ELF-1 (cell line): ENCODE results near the gene TEPSIN.

ENCODE experiments used
- DNase-seq: peaks from one replicate; pipeline ENCODE4 v3.0.0-alpha.2; 2016; ENCODE audit warnings: low read depth, low spot score

TEPSIN gene

DNA sequence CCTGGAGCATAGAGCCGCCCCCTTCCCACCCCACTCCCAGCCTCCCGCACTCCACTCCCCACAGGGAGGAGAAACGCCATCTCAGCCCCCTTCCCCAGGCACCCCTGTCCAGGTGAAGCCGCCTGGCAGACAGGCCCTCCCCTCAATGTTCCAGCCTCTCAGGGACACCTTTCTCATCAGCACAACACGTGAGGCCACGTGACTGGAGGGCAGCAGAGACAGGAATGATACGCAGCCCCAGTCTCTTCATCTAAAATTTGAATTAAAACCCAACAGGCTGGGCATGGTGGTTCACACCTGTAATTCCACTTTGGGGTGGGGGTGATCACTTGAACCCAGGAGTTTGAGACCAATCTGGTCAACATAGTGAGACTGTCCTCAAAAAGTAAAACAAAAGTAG is 52.7 kb downstream of the TEPSIN start:
- no peak for DNase-seq

DNA sequence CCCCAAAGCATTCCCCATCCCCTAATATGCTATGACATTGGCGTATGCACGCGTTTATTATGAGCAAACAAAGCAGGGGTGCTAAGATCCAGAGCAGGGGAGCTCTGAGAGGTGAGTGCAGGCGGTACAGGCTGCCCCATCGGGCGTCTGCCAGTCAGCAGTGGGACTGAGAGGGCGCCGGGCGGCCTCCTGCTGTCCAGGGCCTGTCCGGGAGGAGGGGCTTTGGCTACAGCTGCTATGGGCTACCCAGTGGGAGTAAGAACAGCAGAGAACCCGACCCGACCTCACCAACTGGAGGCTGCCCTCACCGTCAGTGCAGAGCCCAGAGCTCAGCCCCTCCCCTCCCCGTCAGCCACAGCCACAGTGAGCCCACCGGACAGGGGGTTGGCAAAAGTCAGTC is 54.3 kb downstream of the TEPSIN start:
- DNase-seq = peak; percentile 63

DNA sequence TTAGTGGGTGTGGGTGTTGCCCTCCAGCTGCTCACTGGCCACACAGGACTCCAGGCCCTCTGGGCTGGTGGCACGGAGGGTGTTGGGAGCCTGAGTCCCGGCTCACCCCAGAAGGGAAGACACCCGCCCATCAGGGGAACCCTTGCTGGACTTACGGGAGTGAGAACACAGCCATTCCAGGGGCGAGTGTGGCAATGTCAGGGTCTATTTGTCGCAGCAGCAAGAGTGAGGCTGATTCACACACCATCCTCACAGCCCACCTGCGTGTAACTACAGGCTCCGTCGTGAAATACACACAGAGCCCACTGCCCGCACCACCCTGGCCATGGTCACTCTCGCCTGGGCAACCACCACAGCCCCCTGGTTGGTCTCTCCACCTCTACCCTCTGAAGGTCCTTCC is 55.0 kb downstream of the TEPSIN start:
- DNase-seq = no peak

DNA sequence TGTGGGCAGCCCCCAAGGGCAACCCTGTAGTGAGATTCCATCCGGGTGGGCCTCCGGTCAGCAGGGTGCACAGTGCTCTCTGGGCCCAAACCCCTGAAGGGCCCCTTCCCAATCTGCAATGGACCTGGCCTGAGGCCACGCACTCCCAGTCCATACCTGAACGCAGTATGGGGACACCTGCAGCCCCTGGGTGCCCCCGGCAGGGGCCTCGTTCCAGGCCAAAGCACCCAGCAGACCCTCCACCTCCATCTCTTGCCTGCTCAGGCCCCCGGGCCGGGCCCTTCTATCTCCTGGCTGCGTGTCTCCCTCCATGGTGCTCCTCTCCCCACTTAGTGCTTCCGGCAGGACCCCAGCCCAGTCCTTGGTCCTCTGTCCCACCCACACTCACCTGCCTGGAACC is 55.5 kb downstream of the TEPSIN start:
- DNase-seq = no peak

DNA sequence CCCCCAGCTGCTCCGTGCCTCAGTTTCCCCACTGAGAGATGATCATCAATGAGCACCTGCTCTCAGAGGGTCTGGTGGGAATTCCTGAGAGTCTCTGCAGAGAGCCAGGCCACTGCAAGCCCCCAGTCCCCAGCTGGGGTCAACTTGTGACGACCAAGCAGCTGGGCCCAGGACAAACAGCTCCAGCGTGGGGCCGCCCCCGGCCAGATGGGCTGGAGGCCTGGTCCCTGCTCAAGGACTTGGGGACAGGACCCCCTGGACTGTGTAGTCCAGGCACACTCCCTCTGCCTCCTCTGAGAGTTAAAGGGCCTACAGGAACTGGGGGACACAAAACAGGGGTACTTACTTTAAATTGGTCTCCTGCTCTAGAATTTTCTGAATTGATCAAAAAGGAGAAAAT is 56.3 kb downstream of the TEPSIN start:
- DNase-seq = no peak

DNA sequence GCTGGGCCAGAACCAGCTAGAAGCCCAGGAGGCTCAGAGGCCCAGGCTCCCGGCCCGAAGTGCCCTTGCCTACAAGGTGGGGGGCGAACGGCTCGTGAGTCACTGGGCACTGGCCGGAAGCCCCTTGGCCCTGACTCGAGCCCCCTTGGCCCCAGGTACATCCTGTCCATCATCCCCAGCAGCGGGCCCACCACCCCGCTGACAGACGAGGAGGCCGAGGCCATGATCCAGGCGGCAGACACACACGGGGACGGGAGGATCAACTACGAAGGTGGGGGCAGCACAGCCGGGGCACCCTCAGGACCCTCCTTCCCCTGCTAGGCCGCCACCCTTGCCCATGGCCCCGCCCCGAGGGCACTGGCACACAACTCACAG is 57.1 kb downstream of the TEPSIN start:
- DNase-seq = no peak

DNA sequence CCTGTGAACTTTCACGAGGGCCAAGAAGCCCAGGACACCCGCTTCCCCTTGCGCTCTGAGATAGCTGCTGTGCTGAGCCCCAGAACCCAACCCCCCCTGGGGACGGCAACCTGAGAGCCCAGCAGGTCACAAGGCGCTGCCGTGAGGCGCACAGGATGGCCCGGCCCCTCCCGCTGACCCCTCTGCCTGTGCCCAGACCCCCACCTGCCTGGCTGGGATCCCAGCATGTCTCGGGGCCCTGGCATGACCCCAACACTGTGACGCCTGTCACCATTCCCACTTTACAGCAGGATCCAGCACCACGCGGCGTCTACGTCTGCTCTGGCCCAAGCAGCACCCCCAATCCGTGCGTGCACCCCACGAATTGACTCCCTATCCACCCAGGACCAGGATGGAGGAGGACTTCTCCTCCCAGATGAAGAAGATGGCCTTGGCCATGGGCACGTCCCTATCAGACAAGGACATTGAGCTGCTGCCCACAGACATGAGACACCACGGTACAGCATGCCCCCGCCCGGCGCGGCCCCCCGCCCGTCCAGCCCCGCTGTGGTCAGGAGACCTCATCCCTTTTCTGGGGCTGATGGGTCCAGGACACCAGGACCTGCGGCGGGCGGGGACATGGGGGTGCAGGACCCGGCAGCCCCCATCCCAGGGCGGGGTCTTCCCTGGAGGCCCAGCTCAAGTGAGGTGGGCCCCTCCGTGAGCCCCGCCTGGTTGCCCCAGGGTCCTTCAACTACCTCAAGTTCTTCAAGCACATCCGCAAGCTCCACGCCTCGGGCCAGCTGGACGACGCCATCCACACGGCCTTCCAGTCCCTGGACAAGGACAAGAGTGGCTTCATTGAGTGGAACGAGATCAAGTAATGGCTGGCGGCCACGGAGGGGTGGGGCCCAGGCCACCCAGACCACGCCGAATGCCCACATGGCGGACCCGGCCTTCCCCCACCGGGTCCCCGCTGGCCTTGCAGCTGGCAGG is 57.7 kb downstream of the TEPSIN start:
- DNase-seq = no peak

DNA sequence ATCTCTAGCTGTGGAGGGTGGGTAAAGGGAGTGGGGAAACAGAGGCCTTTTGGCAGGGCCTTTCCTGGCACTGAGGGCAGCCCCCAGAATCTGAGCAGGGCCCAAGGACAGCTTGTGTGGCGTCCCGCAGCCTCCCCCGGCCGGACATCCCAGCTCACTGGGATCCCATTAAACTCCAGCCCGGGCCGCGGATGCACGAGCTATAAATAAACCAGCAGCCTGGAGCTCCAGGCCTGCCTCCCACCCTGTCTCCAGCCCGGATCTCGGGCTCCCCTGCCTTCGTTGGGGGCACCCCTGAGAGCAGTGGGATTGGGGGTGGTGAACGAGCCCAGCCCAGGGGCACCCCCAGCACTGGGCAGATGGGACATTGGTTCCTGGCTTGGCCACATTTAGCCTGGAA is 59.0 kb downstream of the TEPSIN start:
- DNase-seq = no peak

DNA sequence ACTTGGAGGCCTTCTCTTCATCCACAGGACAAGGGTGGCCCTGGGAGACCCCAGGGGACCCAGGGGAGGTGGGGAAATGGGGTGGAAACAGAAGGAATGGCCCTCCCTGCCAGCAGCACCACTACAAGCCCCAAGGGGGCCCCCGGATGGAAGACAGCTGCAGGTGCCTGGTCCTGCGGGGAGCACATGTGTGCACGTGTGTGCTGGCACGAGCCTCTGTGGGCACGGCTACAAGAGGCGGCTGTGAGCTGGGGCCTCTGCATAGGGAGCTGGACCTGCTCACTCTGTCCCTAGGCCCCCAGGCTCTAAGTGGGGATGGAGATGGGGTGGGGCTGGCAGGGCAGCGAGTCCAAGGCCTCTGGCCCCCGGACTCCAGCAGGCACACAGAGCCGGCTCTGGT is 59.6 kb downstream of the TEPSIN start:
- DNase-seq = no peak
